Activated B cell treated with CpG ODN at 0.5 μM for 24 hours (primary cell): Measurements from ENCODE around the gene IL32. TPM values are rescaled to one million over a fixed set of nuclear protein-coding genes. Genes with fewer than 3 reads are reported as not detected.

ENCODE experiments used
- ATAC-seq: fragments of 200-7000 bp; cut with Tn5 transposase; one replicate; pipeline ENCODE4 v1.10.0; 2021; ENCODE audit warnings: low read depth, mild to moderate bottlenecking, moderate library complexity
- CTCF ChIA-PET: fragments of 350-600 bp; sonication (Branson Sonifier 250); formaldehyde crosslinking; loops from one replicate; lab custom pipeline; 2021; ENCODE audit warnings: antibody characterized with exemption; lab: Charles Lee
- POLR2A ChIA-PET: fragments of 350-600 bp; sonication (Branson Sonifier 250); formaldehyde crosslinking; loops from one replicate; lab custom pipeline; 2021; ENCODE audit warnings: antibody characterized with exemption; lab: Charles Lee
- DNase-seq: peaks from one replicate; pipeline ENCODE4 v3.0.0; 2022
- H3K27ac Mint-ChIP-seq: one replicate; pipeline ENCODE4 v1.8.0; 2020; ENCODE audit warnings: mixed read lengths
- H3K27me3 Mint-ChIP-seq: one replicate; pipeline ENCODE4 v1.8.0; 2021; ENCODE audit warnings: mixed read lengths
- H3K36me3 Mint-ChIP-seq: one replicate; pipeline ENCODE4 v1.8.0; 2021; ENCODE audit warnings: low read depth, mixed read lengths
- H3K4me1 Mint-ChIP-seq: one replicate; pipeline ENCODE4 v1.8.0; 2021; ENCODE audit warnings: mixed read lengths
- H3K4me3 Mint-ChIP-seq: one replicate; pipeline ENCODE4 v1.8.0; 2020; ENCODE audit warnings: mild to moderate bottlenecking, mixed read lengths
- H3K9me3 Mint-ChIP-seq: one replicate; pipeline ENCODE4 v1.8.0; 2020; ENCODE audit warnings: mixed read lengths
- intact Hi-C: fragments of 100-400 bp; cut with micrococcal nuclease; formaldehyde crosslinking; loops from one replicate; pipeline ENCODE4 v1.15.1; 2024
- total RNA-seq: library from RNA; stranded (reverse); gene quantifications from 2 replicates; pipeline ENCODE4 v1.2.3, GENCODE V29; 2022
- TF ChIP-seq, protein P1 (sequence below): fragments of 200-600 bp; IDR thresholded peaks from one replicate; pipeline ENCODE4 v1.8.0; 2022; ENCODE audit warnings: antibody characterized with exemption, mild to moderate bottlenecking

Gene IL32
- total RNA-seq, 1 donor from 2014 or later: 3.4 TPM

DNA sequence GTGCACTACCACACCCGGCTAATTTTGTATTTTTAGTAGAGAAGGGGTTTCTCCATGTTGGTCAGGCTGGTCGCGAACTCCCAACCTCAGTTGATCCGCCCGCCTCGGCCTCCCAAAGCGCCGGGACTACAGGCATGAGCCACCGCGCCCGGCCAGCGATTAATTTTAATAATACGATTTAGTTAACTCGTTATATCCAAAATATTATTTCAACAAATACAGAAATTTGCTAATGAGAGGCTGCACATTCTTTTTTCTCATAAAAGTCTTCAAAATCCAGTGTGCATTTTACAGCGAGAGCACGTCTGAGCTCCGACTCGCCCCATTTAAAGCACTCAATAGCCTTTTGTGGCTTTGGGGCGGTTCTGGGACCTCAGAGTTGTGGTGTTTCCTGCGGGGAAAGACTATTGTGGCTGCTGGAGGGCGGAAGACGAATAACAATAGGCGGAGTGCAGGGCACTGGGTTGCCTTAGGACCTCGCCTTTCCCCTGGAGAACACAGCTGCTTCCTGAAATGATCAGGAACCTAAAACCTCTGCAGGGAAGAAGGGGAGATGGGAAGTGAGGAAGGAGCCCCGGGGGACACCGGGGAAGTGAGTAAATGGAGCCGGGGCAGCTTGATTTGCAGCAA is 36.5 kb downstream of the IL32 start:
- ChIA-PET CTCF (interaction anchor here (0.5 to 1.8 kb wide), 4 partner anchors 8 to 31 kb away, joined by 3 to 13 read pairs (median 4); no protein-coding TSS in a partner anchor), POLR2A (interaction anchor here (0.6 to 2.9 kb wide), 9 partner anchors 27 to 1249 kb away, joined by 3 to 16 read pairs (median 6); partner anchors contain the start of gene ZNF213)
- TF ChIP-seq, protein P1, sequence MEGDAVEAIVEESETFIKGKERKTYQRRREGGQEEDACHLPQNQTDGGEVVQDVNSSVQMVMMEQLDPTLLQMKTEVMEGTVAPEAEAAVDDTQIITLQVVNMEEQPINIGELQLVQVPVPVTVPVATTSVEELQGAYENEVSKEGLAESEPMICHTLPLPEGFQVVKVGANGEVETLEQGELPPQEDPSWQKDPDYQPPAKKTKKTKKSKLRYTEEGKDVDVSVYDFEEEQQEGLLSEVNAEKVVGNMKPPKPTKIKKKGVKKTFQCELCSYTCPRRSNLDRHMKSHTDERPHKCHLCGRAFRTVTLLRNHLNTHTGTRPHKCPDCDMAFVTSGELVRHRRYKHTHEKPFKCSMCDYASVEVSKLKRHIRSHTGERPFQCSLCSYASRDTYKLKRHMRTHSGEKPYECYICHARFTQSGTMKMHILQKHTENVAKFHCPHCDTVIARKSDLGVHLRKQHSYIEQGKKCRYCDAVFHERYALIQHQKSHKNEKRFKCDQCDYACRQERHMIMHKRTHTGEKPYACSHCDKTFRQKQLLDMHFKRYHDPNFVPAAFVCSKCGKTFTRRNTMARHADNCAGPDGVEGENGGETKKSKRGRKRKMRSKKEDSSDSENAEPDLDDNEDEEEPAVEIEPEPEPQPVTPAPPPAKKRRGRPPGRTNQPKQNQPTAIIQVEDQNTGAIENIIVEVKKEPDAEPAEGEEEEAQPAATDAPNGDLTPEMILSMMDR: no peak
- intact Hi-C loops: loop anchor here (2.0 kb wide), 1 partner anchor 399 kb away; the partner anchor contains the start of gene CLUAP1
- DNase-seq: no peak
- Mint-ChIP-seq H3K27ac (no peak overlapping the region), H3K9me3 (no peaks in the 10 kb centered on the region), H3K27me3 (no peaks in the 10 kb centered on the region), H3K4me1 (peaks cover 33% of the 10 kb centered on the region), H3K36me3 (no peaks in the 10 kb centered on the region), H3K4me3 (peak overlapping the region; percentile 45)
- ATAC-seq: no peak

- Mint-ChIP-seq H3K4me3 (peak overlapping the region; percentile 79), H3K9me3 (no peaks in the 10 kb centered on the region), H3K4me1 (peaks cover 27% of the 10 kb centered on the region), H3K27ac (peak overlapping the region; percentile 73), H3K36me3 (no peaks in the 10 kb centered on the region), H3K27me3 (peaks cover 1% of the 10 kb centered on the region)
- TF ChIP-seq, protein P1: no peak
- intact Hi-C loops: loop anchor here (1.0 kb wide), 3 partner anchors 18 to 86 kb away; partner anchors contain the start of gene TNFRSF12A
- ATAC-seq (peak; percentile 96), DNase-seq (peak; percentile 84)
- POLR2A ChIA-PET: interaction anchor here (0.6 to 2.9 kb wide), 14 partner anchors 8 to 351 kb away, joined by 3 to 18 read pairs (median 6); partner anchors contain the start of genes FLYWCH1, NAA60, ZNF213 and ZNF263
- CTCF ChIA-PET: interaction anchor here (1.8 to 2.2 kb wide), 2 partner anchors 11 to 23 kb away, joined by 7 to 8 read pairs; no protein-coding TSS in a partner anchor
Observed at GRCh38 chr16:3106205-3106928, 40.9 kb downstream of the IL32 start.

GRCh38 chr16:3112058-3112880 is 46.8 kb downstream of the IL32 start, which contains the start of gene ZNF205:
Gene ZNF205, plus strand, starts transcription at chr16:3112586. Its CDS starts 845 bp downstream, at chr16:3113431.
- ChIA-PET CTCF (interaction anchor here (1.4 kb wide), 1 partner anchor 17 kb away, joined by 3 read pairs; no protein-coding TSS in a partner anchor), POLR2A (interaction anchor here (1.0 kb wide), 1 partner anchor 10 kb away, joined by 3 read pairs; no protein-coding TSS in a partner anchor)
- no peak within 1 kb of the TSS for H3K27ac Mint-ChIP-seq
- H3K27me3 Mint-ChIP-seq: peaks cover 26% of the 10 kb centered on the region
- no peak within 1 kb of the TSS for H3K4me3 Mint-ChIP-seq
- H3K9me3 Mint-ChIP-seq: no peaks in the 10 kb centered on the region
- intact Hi-C loops: no loop called here
- H3K4me1 Mint-ChIP-seq: peaks cover 2% of the 10 kb centered on the region
- TF ChIP-seq, protein P1: no peak
- no peaks in the 10 kb centered on the region for H3K36me3 Mint-ChIP-seq
- ATAC-seq (no peak), DNase-seq (no peak)

DNA sequence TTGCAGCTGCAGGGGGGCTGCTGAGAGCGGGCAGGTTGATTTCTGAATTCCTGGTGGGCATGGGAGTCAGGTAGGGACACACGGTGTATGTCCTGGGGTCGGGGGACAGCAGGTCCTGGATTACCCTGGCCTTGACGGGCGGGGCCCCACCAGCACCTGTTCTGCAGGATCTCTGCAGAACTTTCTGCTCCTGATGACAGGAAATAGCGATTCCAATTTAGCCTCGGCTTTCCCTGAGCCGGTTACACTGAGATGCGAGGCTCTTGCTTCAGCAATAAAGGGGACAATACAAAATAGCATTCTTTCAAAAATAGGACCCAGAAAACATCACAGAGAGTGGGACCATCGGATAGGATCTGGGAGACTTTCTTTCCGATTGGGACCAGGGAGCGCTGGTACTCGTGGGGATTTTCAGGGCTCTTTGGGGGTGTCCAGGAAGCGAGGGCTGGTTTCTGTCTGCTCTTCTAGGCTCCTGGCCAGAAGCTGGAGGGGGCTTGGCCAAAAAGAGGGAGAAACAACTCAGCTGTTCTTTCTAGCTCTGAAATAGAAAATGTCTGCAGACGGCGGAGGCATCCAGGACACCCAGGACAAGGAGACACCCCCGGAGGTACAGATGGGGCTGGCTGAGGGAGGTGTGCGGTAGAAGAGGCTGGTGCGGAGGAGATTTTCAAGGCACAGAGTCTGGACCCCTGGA is 47.6 kb downstream of the IL32 start:
- intact Hi-C loops: no loop called here
- Mint-ChIP-seq H3K9me3 (no peaks in the 10 kb centered on the region), H3K27me3 (peaks cover 26% of the 10 kb centered on the region), H3K4me3 (no peak overlapping the region), H3K27ac (no peak overlapping the region), H3K4me1 (no peaks in the 10 kb centered on the region), H3K36me3 (no peaks in the 10 kb centered on the region)
- no peak for DNase-seq
- TF ChIP-seq, protein P1: no peak
- ChIA-PET POLR2A (interaction anchor here (0.7 to 1.0 kb wide), 2 partner anchors 10 to 74 kb away, joined by 3 read pairs; no protein-coding TSS in a partner anchor), CTCF (no interaction called here)
- no peak for ATAC-seq
